HL-60 (cell line): ENCODE data around the gene TPCN2.

Experiments used
- CTCF ChIP-seq: IDR thresholded peaks from one replicate; pipeline ENCODE4 v1.5.1; 2011; ENCODE audit warnings: low read length, control low read depth, inconsistent platforms; ENCODE audit not compliant: insufficient read depth
- GABPA ChIP-seq: IDR thresholded peaks from 2 replicates; pipeline ENCODE4 v1.6.1; 2012; ENCODE audit warnings: low read depth
- POLR2AphosphoS5 ChIP-seq: IDR thresholded peaks from 2 replicates; pipeline ENCODE4 v1.6.1; 2012; ENCODE audit warnings: low read depth
- REST ChIP-seq: IDR thresholded peaks from 2 replicates; pipeline ENCODE4 v1.6.1; 2012; ENCODE audit warnings: low read depth; ENCODE audit not compliant: insufficient replicate concordance

- TF ChIP-seq CTCF (no peak), POLR2AphosphoS5 (no peak), REST (no peak), GABPA (no peak)
Observed at GRCh38 chr11:69162505-69162904, 113.8 kb downstream of the TPCN2 start.
